ENCODE data around the gene VDAC1. TPM values are rescaled to one million over a fixed set of nuclear protein-coding genes. Genes with fewer than 3 reads are reported as not detected.

The VDAC1 gene
- total RNA-seq, 1 donor from 2014 or later, result 224 TPM

DNA sequence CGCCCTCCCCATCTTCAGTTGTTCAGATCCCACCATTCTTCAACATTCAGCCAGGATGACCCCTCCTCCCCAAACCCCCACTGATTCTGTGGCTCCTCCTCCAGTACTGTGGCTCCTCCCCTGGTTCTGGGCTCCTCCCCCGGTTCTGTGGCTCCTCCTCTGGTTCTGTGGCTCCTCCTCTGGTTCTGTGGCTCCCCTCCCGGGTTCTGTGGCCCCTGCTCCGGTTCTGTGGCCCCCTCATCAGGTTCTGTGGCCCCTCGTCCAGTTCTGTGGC is 69.2 kb downstream of the VDAC1 start:
- H3K79me2 ChIP-seq (ENCODE audit: low read depth), result no peaks in the 10 kb centered on the region
- no peaks in the 10 kb centered on the region for H3F3A ChIP-seq (ENCODE audit: low read depth)
- H3K27me3 Mint-ChIP-seq (ENCODE audit: insufficient read depth, low read depth), result peaks cover 5% of the 10 kb centered on the region
- H3K4me1 Mint-ChIP-seq, result peaks cover 4% of the 10 kb centered on the region
- H3K4me1 ChIP-seq, result peaks cover 6% of the 10 kb centered on the region
- no peaks in the 10 kb centered on the region for H3K36me3 Mint-ChIP-seq
- H3K36me3 ChIP-seq, result no peaks in the 10 kb centered on the region
- H3K27ac ChIP-seq, result no peak overlapping the region
- H3K9me3 ChIP-seq (ENCODE audit: low read depth), result no peaks in the 10 kb centered on the region
- no peak overlapping the region for H2AFZ ChIP-seq (replicated peaks)
- peaks cover 2% of the 10 kb centered on the region for H3K9me3 Mint-ChIP-seq
- DNase-seq (ENCODE audit: low spot score), result no peak
- H4K20me1 ChIP-seq (ENCODE audit: low read depth), result no peaks in the 10 kb centered on the region
- no peaks in the 10 kb centered on the region for H3K27me3 ChIP-seq
- no peak for TF ChIP-seq EZH2phosphoT487 (IDR thresholded peaks at IDR 0.05)
- TF ChIP-seq, protein P1, sequence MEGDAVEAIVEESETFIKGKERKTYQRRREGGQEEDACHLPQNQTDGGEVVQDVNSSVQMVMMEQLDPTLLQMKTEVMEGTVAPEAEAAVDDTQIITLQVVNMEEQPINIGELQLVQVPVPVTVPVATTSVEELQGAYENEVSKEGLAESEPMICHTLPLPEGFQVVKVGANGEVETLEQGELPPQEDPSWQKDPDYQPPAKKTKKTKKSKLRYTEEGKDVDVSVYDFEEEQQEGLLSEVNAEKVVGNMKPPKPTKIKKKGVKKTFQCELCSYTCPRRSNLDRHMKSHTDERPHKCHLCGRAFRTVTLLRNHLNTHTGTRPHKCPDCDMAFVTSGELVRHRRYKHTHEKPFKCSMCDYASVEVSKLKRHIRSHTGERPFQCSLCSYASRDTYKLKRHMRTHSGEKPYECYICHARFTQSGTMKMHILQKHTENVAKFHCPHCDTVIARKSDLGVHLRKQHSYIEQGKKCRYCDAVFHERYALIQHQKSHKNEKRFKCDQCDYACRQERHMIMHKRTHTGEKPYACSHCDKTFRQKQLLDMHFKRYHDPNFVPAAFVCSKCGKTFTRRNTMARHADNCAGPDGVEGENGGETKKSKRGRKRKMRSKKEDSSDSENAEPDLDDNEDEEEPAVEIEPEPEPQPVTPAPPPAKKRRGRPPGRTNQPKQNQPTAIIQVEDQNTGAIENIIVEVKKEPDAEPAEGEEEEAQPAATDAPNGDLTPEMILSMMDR (IDR thresholded peaks at IDR 0.05), result no peak
- TF ChIP-seq EZH2 (IDR thresholded peaks at IDR 0.05), result no peak
- no peak overlapping the region for H3K9ac ChIP-seq
- H3K4me3 ChIP-seq, result no peak overlapping the region
- H3K4me3 Mint-ChIP-seq, result no peak overlapping the region
- no peak overlapping the region for H3K4me2 ChIP-seq
- H3K27ac Mint-ChIP-seq, result no peak overlapping the region

DNA sequence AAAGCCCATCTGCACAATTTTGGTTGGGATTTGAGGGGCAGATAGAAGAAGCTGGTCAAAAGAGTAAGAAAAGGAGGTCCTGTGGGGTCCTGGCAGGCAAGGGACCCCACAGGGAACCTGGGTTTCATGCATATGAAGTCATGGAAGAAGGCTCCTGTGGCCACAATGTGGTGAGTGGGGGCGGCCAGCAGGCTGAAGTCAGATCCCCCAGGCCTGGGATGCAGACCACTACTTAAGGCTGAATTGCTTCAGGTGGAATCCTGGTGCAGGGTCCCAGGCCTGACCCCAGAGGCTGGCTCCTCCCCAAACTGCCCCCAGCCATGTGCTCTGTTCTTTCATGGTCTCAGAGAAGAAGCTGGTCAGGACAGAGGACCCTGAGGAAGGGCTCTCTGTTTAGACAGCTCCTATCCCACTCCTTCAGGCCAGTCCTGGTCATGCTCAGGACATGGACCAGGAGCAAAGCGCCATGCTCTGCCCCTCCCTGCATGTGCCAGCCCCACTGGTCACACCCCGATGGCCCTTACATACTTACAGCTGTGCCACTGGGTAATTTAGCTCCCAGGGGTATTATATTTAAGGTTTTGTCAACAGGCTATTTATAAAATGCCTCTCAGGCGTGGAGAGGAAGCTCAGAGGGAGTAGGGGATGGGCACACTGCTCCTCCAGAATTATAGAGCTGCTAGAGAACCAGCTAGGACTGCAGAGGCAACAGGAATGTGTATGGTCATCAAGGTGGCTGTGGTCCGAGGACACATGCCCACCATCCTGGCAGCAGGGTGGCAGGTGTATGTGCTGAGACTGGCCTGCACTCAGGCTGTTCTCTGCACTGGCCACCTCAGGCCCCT is 69.7 kb downstream of the VDAC1 start:
- Mint-ChIP-seq H3K27me3 (ENCODE audit: insufficient read depth, low read depth) (peaks cover 5% of the 10 kb centered on the region), H3K4me1 (peaks cover 4% of the 10 kb centered on the region), H3K9me3 (peaks cover 2% of the 10 kb centered on the region), H3K4me3 (no peak overlapping the region), H3K36me3 (no peaks in the 10 kb centered on the region), H3K27ac (no peak overlapping the region)
- H3F3A ChIP-seq (ENCODE audit: low read depth), result no peaks in the 10 kb centered on the region
- no peak overlapping the region for H3K9ac ChIP-seq
- H3K79me2 ChIP-seq (ENCODE audit: low read depth), result no peaks in the 10 kb centered on the region
- no peaks in the 10 kb centered on the region for H4K20me1 ChIP-seq (ENCODE audit: low read depth)
- TF ChIP-seq EZH2phosphoT487 (IDR thresholded peaks at IDR 0.05) (no peak), EZH2 (IDR thresholded peaks at IDR 0.05) (no peak)
- TF ChIP-seq, protein P1 (IDR thresholded peaks at IDR 0.05), result no peak
- H2AFZ ChIP-seq (replicated peaks), result no peak overlapping the region
- H3K4me3 ChIP-seq, result no peak overlapping the region
- no peaks in the 10 kb centered on the region for H3K9me3 ChIP-seq (ENCODE audit: low read depth)
- DNase-seq (ENCODE audit: low spot score), result no peak
- no peaks in the 10 kb centered on the region for H3K27me3 ChIP-seq
- H3K27ac ChIP-seq, result no peak overlapping the region
- H3K36me3 ChIP-seq, result no peaks in the 10 kb centered on the region
- peaks cover 6% of the 10 kb centered on the region for H3K4me1 ChIP-seq
- no peak overlapping the region for H3K4me2 ChIP-seq

DNA sequence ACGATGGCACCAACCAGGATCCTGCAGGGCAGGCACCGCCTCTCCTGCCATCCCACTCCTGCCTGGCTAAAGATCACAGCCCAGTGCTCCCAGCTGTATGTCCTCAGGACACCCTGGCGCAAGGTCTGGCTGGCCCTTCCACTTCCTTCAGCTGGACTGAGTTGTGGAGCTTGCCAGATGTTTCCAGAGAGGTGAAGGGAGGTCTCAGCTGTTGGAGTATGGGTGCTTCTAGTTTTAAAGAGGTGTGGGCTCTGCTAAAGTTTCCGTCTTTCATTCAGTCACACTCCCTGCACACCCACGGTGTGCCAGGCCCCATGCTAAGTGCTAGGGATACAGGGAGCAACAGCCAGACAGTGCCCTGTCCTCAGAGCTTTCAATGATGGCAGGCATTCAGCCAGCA is 70.5 kb downstream of the VDAC1 start:
- Histone ChIP-seq H3K9ac (no peak overlapping the region), H3K4me2 (no peak overlapping the region), H3K36me3 (no peaks in the 10 kb centered on the region), H3K79me2 (ENCODE audit: low read depth) (no peaks in the 10 kb centered on the region), H3K4me3 (no peak overlapping the region), H3F3A (ENCODE audit: low read depth) (no peaks in the 10 kb centered on the region), H4K20me1 (ENCODE audit: low read depth) (no peaks in the 10 kb centered on the region), H2AFZ (replicated peaks) (no peak overlapping the region), H3K27ac (no peak overlapping the region), H3K27me3 (no peaks in the 10 kb centered on the region), H3K4me1 (peaks cover 6% of the 10 kb centered on the region), H3K9me3 (ENCODE audit: low read depth) (no peaks in the 10 kb centered on the region)
- Mint-ChIP-seq H3K36me3 (no peaks in the 10 kb centered on the region), H3K4me1 (peaks cover 4% of the 10 kb centered on the region), H3K27ac (peak overlapping the region; percentile 61), H3K4me3 (no peak overlapping the region), H3K9me3 (peaks cover 2% of the 10 kb centered on the region), H3K27me3 (ENCODE audit: insufficient read depth, low read depth) (peaks cover 5% of the 10 kb centered on the region)
- TF ChIP-seq EZH2 (IDR thresholded peaks at IDR 0.05) (no peak), EZH2phosphoT487 (IDR thresholded peaks at IDR 0.05) (no peak)
- TF ChIP-seq, protein P1 (IDR thresholded peaks at IDR 0.05), result no peak
- no peak for DNase-seq (ENCODE audit: low spot score)
